ENCODE data around the gene MAMDC2. TPM values are rescaled to one million over a fixed set of nuclear protein-coding genes. Genes with fewer than 3 reads are reported as not detected.

Gene MAMDC2
- total RNA-seq, 2 donors from 2014 or later, result not detected

- ATAC-seq, result no peak
- no peaks in the 10 kb centered on the region for H3K9me3 Mint-ChIP-seq
- DNase-seq (ENCODE audit: low spot score), result no peak
- no peak overlapping the region for H3K27ac Mint-ChIP-seq
- H3K27me3 Mint-ChIP-seq, result peaks cover 6 to 18% of the 10 kb centered on the region in 2 donors
- no peaks in the 10 kb centered on the region for H3K36me3 Mint-ChIP-seq
- no peak overlapping the region for H3K4me3 Mint-ChIP-seq
- no peaks in the 10 kb centered on the region for H3K4me1 Mint-ChIP-seq (ENCODE audit: low read depth in 2 of 2)
Measured at GRCh38 chr9:70085241-70085640, 41.6 kb downstream of the MAMDC2 start.

GRCh38 chr9:70091103-70091502 lies 47.5 kb downstream of the MAMDC2 start:
- ATAC-seq, result no peak
- H3K27ac Mint-ChIP-seq, result no peak overlapping the region
- no peaks in the 10 kb centered on the region for H3K9me3 Mint-ChIP-seq
- H3K36me3 Mint-ChIP-seq, result no peaks in the 10 kb centered on the region
- peaks cover 6 to 18% of the 10 kb centered on the region in 2 donors for H3K27me3 Mint-ChIP-seq
- DNase-seq (ENCODE audit: low spot score), result no peak
- H3K4me3 Mint-ChIP-seq, result no peak overlapping the region
- peaks cover 0 to 5% of the 10 kb centered on the region in 2 donors for H3K4me1 Mint-ChIP-seq (ENCODE audit: low read depth in 2 of 2)

- no peaks in the 10 kb centered on the region for H3K36me3 Mint-ChIP-seq
- no peak for ATAC-seq
- peaks cover 9 to 22% of the 10 kb centered on the region in 2 donors for H3K27me3 Mint-ChIP-seq
- H3K9me3 Mint-ChIP-seq, result no peaks in the 10 kb centered on the region
- no peak overlapping the region for H3K4me3 Mint-ChIP-seq
- no peak overlapping the region for H3K27ac Mint-ChIP-seq
- no peak for DNase-seq (ENCODE audit: low spot score)
- peaks cover 0 to 5% of the 10 kb centered on the region in 2 donors for H3K4me1 Mint-ChIP-seq (ENCODE audit: low read depth in 2 of 2)
Measured at GRCh38 chr9:70091572-70091971, 47.9 kb downstream of the MAMDC2 start.

GRCh38 chr9:70092190-70092589 lies 48.5 kb downstream of the MAMDC2 start:
- no peaks in the 10 kb centered on the region for H3K9me3 Mint-ChIP-seq
- no peak overlapping the region for H3K4me3 Mint-ChIP-seq
- H3K27ac Mint-ChIP-seq, result no peak overlapping the region
- ATAC-seq, result no peak
- DNase-seq (ENCODE audit: low spot score), result no peak
- H3K27me3 Mint-ChIP-seq, result peaks cover 9 to 26% of the 10 kb centered on the region in 2 donors
- H3K36me3 Mint-ChIP-seq, result no peaks in the 10 kb centered on the region
- H3K4me1 Mint-ChIP-seq (ENCODE audit: low read depth in 2 of 2), result peaks cover 0 to 5% of the 10 kb centered on the region in 2 donors

- no peaks in the 10 kb centered on the region for H3K9me3 Mint-ChIP-seq
- H3K4me3 Mint-ChIP-seq, result no peak overlapping the region
- peaks cover 0 to 5% of the 10 kb centered on the region in 2 donors for H3K4me1 Mint-ChIP-seq (ENCODE audit: low read depth in 2 of 2)
- no peak for DNase-seq (ENCODE audit: low spot score)
- ATAC-seq, result no peak
- H3K27me3 Mint-ChIP-seq, result peaks cover 8 to 26% of the 10 kb centered on the region in 2 donors
- no peak overlapping the region for H3K27ac Mint-ChIP-seq
- no peaks in the 10 kb centered on the region for H3K36me3 Mint-ChIP-seq
Measured at GRCh38 chr9:70093095-70093494, 49.4 kb downstream of the MAMDC2 start.

GRCh38 chr9:70093944-70094343 lies 50.3 kb downstream of the MAMDC2 start:
- no peak overlapping the region for H3K4me3 Mint-ChIP-seq
- no peaks in the 10 kb centered on the region for H3K36me3 Mint-ChIP-seq
- peaks cover 0 to 5% of the 10 kb centered on the region in 2 donors for H3K4me1 Mint-ChIP-seq (ENCODE audit: low read depth in 2 of 2)
- no peaks in the 10 kb centered on the region for H3K9me3 Mint-ChIP-seq
- ATAC-seq, result no peak
- H3K27ac Mint-ChIP-seq, result no peak overlapping the region
- DNase-seq (ENCODE audit: low spot score), result no peak
- peaks cover 8 to 26% of the 10 kb centered on the region in 2 donors for H3K27me3 Mint-ChIP-seq

- H3K36me3 Mint-ChIP-seq, result no peaks in the 10 kb centered on the region
- H3K4me3 Mint-ChIP-seq, result no peak overlapping the region
- H3K9me3 Mint-ChIP-seq, result no peaks in the 10 kb centered on the region
- no peak for DNase-seq (ENCODE audit: low spot score)
- H3K27ac Mint-ChIP-seq, result no peak overlapping the region
- no peak for ATAC-seq
- H3K27me3 Mint-ChIP-seq, result peaks cover 10 to 19% of the 10 kb centered on the region in 2 donors
- peaks cover 0 to 5% of the 10 kb centered on the region in 2 donors for H3K4me1 Mint-ChIP-seq (ENCODE audit: low read depth in 2 of 2)
Measured at GRCh38 chr9:70094747-70095146, 51.1 kb downstream of the MAMDC2 start.

- no peaks in the 10 kb centered on the region for H3K9me3 Mint-ChIP-seq
- H3K4me1 Mint-ChIP-seq (ENCODE audit: low read depth in 2 of 2), result peaks cover 0 to 5% of the 10 kb centered on the region in 2 donors
- H3K27me3 Mint-ChIP-seq, result peaks cover 10 to 19% of the 10 kb centered on the region in 2 donors
- H3K27ac Mint-ChIP-seq, result no peak overlapping the region
- no peaks in the 10 kb centered on the region for H3K36me3 Mint-ChIP-seq
- ATAC-seq (no peak), DNase-seq (ENCODE audit: low spot score) (no peak)
- H3K4me3 Mint-ChIP-seq, result no peak overlapping the region
Measured at GRCh38 chr9:70097187-70097586, 53.5 kb downstream of the MAMDC2 start.

GRCh38 chr9:70100362-70100761 lies 56.7 kb downstream of the MAMDC2 start:
- Mint-ChIP-seq H3K27ac (no peak overlapping the region), H3K36me3 (no peaks in the 10 kb centered on the region), H3K27me3 (peaks cover 10 to 11% of the 10 kb centered on the region in 2 donors), H3K4me1 (ENCODE audit: low read depth in 2 of 2) (no peaks in the 10 kb centered on the region), H3K9me3 (no peaks in the 10 kb centered on the region), H3K4me3 (no peak overlapping the region)
- peak in 1 of 2 donors; percentile 48 for ATAC-seq
- no peak for DNase-seq (ENCODE audit: low spot score)

- Mint-ChIP-seq H3K4me1 (ENCODE audit: low read depth in 2 of 2) (no peaks in the 10 kb centered on the region), H3K27me3 (peaks cover 7 to 10% of the 10 kb centered on the region in 2 donors), H3K4me3 (no peak overlapping the region), H3K27ac (no peak overlapping the region), H3K36me3 (no peaks in the 10 kb centered on the region), H3K9me3 (no peaks in the 10 kb centered on the region)
- ATAC-seq, result no peak
- DNase-seq (ENCODE audit: low spot score), result no peak
Measured at GRCh38 chr9:70101265-70101664, 57.6 kb downstream of the MAMDC2 start.

GRCh38 chr9:70105147-70105546 lies 61.5 kb downstream of the MAMDC2 start:
- Mint-ChIP-seq H3K9me3 (no peaks in the 10 kb centered on the region), H3K27me3 (peaks cover 8 to 11% of the 10 kb centered on the region in 2 donors), H3K4me3 (no peak overlapping the region), H3K27ac (no peak overlapping the region), H3K4me1 (ENCODE audit: low read depth in 2 of 2) (peaks cover 0 to under 1% of the 10 kb centered on the region in 2 donors), H3K36me3 (no peaks in the 10 kb centered on the region)
- DNase-seq (ENCODE audit: low spot score) (no peak), ATAC-seq (no peak)

- peaks cover 16 to 18% of the 10 kb centered on the region in 2 donors for H3K27me3 Mint-ChIP-seq
- no peak overlapping the region for H3K27ac Mint-ChIP-seq
Measured at GRCh38 chr9:70106571-70106970, 62.9 kb downstream of the MAMDC2 start.

GRCh38 chr9:70107558-70107957 lies 63.9 kb downstream of the MAMDC2 start:
- Mint-ChIP-seq H3K36me3 (no peaks in the 10 kb centered on the region), H3K4me1 (ENCODE audit: low read depth in 2 of 2) (peaks cover 6 to 7% of the 10 kb centered on the region in 2 donors), H3K9me3 (no peaks in the 10 kb centered on the region), H3K27ac (no peak overlapping the region), H3K27me3 (peaks cover 16 to 18% of the 10 kb centered on the region in 2 donors), H3K4me3 (no peak overlapping the region)
- ATAC-seq, result no peak
- no peak for DNase-seq (ENCODE audit: low spot score)

More at GRCh38 chr9:70106571-70106970, 62.9 kb downstream of the MAMDC2 start:
- Mint-ChIP-seq H3K9me3 (no peaks in the 10 kb centered on the region), H3K36me3 (no peaks in the 10 kb centered on the region), H3K4me3 (no peak overlapping the region), H3K4me1 (ENCODE audit: low read depth in 2 of 2) (peaks cover 6 to 7% of the 10 kb centered on the region in 2 donors)
- DNase-seq (ENCODE audit: low spot score), result no peak
- ATAC-seq, result peak in 1 of 2 donors; percentile 26

- H3K9me3 Mint-ChIP-seq, result no peaks in the 10 kb centered on the region
Measured at GRCh38 chr9:70108181-70108580, 64.5 kb downstream of the MAMDC2 start.

More at GRCh38 chr9:70108181-70108580, 64.5 kb downstream of the MAMDC2 start:
- Mint-ChIP-seq H3K36me3 (no peaks in the 10 kb centered on the region), H3K4me1 (ENCODE audit: low read depth in 2 of 2) (peaks cover 6 to 7% of the 10 kb centered on the region in 2 donors), H3K27me3 (peaks cover 13 to 18% of the 10 kb centered on the region in 2 donors), H3K4me3 (no peak overlapping the region), H3K27ac (no peak overlapping the region)
- DNase-seq (ENCODE audit: low spot score) (no peak), ATAC-seq (no peak)
